NCI-H345 treated with DMSO at 0.1 percent for 48 hours (cell line): ENCODE measurements around the gene BAZ2A.
"Not testable (repeated sequence)": the region's sequence is repeated elsewhere in the genome, so short reads cannot be mapped to it uniquely, and the experiment has no call there.

ENCODE experiments used
- DNase-seq: peaks from one replicate; lab custom pipeline; 2025; ENCODE audit not compliant: unreplicated experiment; lab: John Stamatoyannopoulos, UW

The BAZ2A gene

DNA sequence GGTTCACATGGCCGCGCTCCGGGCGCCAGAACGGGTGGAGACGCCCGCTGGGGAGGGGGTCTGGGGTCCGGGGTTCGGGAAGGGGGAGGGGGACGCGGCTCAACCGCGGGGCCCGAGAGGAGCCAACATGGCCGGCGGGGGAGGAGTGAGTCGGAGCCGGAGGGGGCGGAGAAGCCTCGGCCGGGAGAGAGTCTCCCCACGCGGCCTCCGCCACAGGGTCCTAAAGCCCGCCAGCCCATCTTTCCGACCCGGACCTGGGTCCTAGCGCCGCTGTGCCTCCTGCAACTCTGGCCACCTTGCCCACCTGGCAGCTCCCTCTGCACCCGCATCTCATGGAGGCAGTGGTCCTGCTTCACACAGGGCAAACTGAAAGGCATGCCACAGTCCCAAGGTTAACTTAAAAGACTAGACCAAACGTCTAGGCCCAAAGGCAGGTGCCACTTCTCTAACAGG is at the start of gene BAZ2A:
Gene BAZ2A (minus strand): TSS at position 147 of the 453 bp plus-strand sequence. CDS start 12,796 bp downstream, outside the sequence.
- peak; percentile 57 for DNase-seq

GRCh38 chr12:56678852-56679251 is 48.7 kb upstream of the BAZ2A start:
- DNase-seq: no peak

- no peak for DNase-seq
Measured at GRCh38 chr12:56677680-56678079, 47.6 kb upstream of the BAZ2A start.

DNA sequence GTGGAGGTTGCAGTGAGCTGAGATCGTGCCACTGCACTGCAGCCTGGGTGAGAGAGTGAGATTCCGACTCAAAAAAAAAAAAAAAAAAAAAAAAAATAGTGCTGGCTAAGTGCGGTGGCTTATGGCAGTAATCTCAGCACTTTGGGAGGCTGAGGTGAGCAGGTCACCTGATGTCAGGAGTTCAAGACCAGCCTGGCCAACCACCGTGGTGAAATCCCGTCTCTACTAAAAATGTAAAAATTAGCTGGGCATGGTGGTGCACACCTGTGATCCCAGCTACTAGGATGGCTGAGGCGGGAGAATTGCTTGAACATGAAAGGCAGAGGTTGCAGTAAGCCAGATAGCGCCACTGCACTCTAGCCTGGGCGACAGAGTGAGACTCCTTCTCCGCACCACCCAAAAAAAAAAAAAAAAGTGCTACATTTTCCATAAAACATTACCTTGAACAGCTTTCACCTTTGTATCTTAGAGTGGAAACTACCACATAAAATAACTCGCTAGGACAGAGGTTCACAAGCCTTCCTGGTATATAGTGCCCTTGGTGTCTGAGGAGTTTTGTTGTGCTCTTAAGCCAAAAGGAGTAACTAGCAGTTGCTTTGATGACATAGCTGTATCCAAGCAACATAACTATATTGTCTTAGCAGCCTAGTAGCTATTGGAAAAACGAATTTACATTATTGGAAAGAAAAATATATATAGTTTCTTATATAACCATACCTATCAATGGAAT is 46.9 kb upstream of the BAZ2A start:
- DNase-seq: no peak

DNA sequence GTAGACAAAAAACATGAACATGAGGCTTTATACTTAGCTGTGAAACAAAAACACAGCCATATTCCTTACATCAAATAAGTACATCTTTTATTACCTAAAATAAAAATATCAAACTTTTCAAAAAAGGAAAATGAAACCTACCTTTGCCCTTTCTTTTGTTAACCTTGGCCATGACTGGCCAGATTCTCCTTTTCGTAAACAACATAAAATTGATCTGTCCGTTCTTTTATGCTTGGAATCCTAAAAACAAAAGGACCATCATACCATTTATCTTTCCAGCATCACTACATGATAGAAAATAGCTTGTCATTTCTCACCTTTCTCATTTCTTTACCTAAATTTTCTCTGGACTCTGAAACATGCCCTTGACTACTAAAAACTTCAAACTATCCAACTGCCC is 41.5 kb upstream of the BAZ2A start:
- no peak for DNase-seq

DNA sequence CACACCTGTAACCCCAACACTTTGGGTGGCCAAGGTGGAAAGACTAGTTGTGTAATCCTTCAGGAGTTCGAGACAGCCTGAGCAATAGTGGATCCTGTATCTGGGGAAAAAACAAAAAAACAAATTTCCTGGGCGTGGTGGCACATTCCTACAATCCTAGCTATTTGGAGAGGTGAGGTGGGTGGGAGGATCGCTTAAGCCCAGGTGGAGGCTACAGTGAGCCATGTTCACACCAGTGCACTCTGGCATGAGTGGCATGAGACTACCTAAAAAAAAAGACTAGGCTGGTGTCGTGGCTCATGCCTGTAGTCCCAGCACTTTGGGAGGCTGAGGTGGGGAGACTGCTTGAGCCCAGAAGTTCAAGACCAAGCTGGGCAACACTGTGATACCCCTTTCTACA is 40.7 kb upstream of the BAZ2A start:
- no peak for DNase-seq

DNA sequence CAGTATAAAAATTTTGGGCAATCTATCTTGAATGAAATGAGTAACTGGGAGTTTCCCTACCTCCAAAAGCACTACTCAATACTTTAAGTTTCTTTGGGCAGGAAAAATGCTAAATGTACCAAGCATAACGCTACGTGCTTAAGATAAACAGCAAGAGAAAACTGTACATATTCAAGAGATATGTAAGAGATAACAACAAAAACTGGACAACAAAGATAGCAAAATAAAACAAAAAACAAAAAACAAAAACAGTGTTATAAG is 38.0 kb upstream of the BAZ2A start:
- DNase-seq: no peak

- DNase-seq: no peak
Measured at GRCh38 chr12:56661979-56662638, 32.0 kb upstream of the BAZ2A start.

GRCh38 chr12:56661560-56661959 is 31.4 kb upstream of the BAZ2A start:
- DNase-seq: no peak

- DNase-seq: no peak
Measured at GRCh38 chr12:56658921-56659320, 28.8 kb upstream of the BAZ2A start.

DNA sequence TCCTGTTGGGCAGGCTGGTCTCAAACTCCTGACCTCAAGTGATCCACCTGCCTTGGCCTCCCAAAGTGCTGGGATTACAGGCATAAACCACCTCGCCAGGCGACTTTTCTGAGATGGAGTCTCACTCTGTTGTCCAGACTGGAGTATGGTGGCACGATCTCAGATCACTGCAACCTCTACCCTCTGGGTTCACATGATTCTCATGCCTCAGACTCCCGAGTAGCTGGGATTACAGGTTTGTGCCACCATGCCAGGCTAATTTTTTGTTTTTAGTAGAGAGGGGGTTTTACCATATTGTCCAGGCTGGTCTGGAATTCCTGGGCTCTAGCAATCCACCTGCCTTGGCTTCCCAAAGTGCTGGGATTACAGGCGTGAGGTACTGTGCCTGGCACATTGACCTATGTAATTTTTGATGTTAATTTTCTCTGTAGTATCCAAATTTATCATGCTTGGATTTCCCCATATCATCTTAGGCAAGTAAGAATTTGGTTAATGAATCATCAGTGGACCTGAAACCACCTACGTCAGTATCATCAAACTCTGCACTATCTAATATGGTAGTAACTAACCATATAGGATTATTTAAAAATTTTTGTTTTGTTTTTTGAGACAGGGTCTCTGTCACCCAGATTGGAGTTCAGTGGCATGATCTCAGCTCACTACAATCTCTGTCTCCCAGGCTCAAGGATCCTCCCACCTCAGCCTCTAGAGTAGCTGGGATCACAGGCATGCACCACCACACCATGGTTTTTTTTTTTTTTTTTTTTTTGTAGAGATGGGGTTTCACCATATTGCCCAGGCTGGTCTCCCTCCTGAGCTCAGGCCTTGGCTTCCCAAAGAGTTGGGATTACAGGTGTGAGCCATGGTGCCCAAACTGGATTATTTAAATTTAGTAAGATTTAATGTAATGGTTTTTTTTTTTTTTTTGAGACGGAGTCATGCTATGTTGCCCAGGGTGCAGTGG is 27.6 kb upstream of the BAZ2A start:
- no peak for DNase-seq

DNA sequence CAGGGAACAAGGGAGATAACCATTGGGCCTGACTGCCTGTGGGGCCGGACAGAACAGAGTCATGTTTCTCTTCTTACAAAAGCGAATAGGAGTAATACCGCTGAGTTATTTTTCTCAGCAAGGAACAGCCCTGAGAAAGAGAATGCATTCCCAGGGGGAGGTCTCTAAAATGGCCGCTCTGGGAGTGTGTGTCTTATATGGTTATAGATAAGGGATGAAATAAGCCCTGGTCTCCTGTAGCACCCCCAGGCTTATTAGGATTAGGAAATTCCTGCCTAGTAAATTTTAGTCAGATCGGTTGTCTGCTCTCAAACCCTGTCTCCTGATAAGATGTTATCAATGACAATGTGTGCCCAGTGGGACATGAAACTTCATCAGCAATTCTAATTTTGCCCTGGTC is 23.7 kb upstream of the BAZ2A start:
- not testable (repeated sequence) for DNase-seq

DNA sequence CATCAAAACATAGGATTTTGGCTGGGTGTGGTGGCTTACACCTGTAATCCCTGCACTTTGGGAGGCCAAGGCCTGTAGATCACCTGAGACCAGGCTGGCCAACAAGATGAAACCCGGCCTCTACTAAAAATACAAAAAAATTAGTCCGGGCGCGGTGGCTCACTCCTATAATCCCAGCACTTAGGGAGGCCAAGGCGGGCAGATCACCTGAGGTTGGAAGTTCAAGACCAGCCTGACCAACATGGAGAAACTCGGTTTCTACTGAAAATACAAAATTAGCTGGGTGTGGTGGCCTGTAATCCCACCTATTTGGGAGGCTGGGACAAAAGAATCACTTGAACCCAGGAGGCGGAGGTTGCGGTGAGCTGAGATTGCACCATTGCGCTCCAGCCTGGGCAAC is 17.9 kb upstream of the BAZ2A start:
- DNase-seq: not testable (repeated sequence)

DNA sequence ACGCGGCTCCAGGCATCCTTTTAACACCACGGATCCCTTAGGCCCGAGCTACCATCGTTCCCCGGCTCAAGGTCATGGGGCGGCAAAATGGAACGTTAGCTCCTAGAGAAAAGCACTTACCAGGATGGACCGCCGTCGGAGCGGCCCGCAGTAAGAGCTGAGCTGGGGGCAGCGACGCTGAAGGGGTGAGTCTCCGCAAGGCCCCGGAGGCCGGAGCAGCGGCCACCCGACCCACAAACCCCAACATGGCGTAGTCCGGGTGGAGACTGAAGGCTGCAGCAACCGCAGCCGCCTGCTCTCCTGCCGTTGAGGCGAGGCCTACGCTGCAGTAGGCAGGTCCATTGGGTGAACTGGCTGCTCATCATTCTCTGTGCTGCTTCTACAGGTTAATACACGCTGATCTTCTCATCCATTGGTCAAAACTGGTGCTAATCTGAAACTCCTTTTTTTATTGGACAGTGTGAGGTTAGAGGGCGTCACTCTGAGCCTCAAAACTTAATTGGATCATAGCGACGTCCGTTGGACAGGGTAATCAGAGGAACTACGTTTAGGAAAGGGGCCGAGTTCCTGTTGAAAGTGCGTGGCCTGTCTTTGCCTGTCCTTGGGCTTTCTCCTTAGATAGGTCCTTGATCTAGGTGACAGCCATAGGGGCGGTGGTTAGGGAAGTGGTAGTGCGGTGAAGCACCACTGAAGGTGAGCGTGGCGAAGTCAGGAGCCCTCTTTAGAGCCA is 15.8 kb upstream of the BAZ2A start, which contains the start of gene ATP5F1B:
Gene ATP5F1B (minus strand): TSS at position 268 of the 730 bp plus-strand sequence. CDS start 21 bp downstream, at position 247.
- DNase-seq: peak; percentile 99

GRCh38 chr12:56645201-56645716 is 15.1 kb upstream of the BAZ2A start:
- no peak for DNase-seq

GRCh38 chr12:56644654-56645053 is 14.5 kb upstream of the BAZ2A start:
- no peak for DNase-seq

DNA sequence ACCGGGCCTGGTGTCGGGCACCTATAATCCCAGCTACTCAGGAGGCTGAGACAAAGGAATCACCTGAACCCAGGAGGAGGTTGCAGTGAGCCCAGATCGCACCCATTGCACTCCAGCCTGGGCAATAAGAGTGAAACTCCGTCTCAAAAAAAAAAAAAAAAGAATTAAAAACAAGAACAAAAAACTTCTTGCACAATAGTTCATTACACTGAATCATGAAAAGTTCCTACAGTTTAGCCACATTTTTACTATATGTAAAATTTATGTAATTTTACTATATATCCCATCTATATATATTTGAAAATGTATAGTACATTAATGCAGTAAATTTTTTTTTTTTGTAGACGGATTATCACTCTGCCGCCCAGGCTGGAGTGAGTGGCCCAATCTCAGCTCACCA is 11.1 kb upstream of the BAZ2A start:
- DNase-seq: no peak

- no peak for DNase-seq
Measured at GRCh38 chr12:56637621-56638020, 7.5 kb upstream of the BAZ2A start.

- DNase-seq: peak; percentile 98
Measured at GRCh38 chr12:56636675-56637540, 6.8 kb upstream of the BAZ2A start.
